Left lung (tissue), 10 donors: ENCODE data around the gene BCAS3. TPM values are rescaled to one million over a fixed set of nuclear protein-coding genes. Genes with fewer than 3 reads are reported as not detected.

Source experiments
- ATAC-seq: fragments of 200-7000 bp; cut with Tn5 transposase; one replicate; pipeline ENCODE4 v1.9.1; 2020; ENCODE audit warnings: moderate library complexity
- DNase-seq, 4 donors: peaks; one replicate each; pipeline ENCODE4 v3.0.0-alpha.2; 2013 to 2020
- H3K27ac ChIP-seq, 2 donors: fragments of 200-600 bp; sonication (generic) in 1 of 2; one replicate each; pipeline versions ENCODE4 v1.5.0 to v1.8.0; 2020 to 2021
- H3K27me3 ChIP-seq, 2 donors: fragments of 200-600 bp; sonication (generic) in 1 of 2; one replicate each; pipeline versions ENCODE4 v1.5.0 to v1.8.0; 2020 to 2021
- H3K36me3 ChIP-seq, 2 donors: fragments of 200-600 bp; sonication (generic) in 1 of 2; one replicate each; pipeline versions ENCODE4 v1.5.0 to v1.8.0; 2020 to 2021
- H3K4me1 ChIP-seq, 2 donors: fragments of 200-600 bp; one replicate each; pipeline ENCODE4 v1.8.0; 2021
- H3K4me3 ChIP-seq, 2 donors: fragments of 200-600 bp; sonication (generic) in 1 of 2; one replicate each; pipeline versions ENCODE4 v1.5.0 to v1.8.0; 2020 to 2021; ENCODE audit warnings: mild to moderate bottlenecking in 1 of 2
- H3K9me3 ChIP-seq, 2 donors: fragments of 200-600 bp; sonication (generic) in 1 of 2; one replicate each; pipeline versions ENCODE4 v1.5.0 to v1.8.0; 2020 to 2021
- intact Hi-C, 2 donors: fragments of 100-400 bp; cut with DNase I; formaldehyde crosslinking; loops; one replicate each; pipeline versions ENCODE4 v1.11.2 to v1.14.2; 2022
- polyA plus RNA-seq, 6 donors: library from polyadenylated mRNA; unstranded; fragments of 120-200 nt; gene quantifications; one replicate each; pipeline ENCODE4 v1.2.1, GENCODE V29; 2013; ENCODE audit not compliant: insufficient read length in 6 of 6
- total RNA-seq, 2 donors: library from RNA; stranded (reverse); fragmentation: NEBNext Ultra II Directional; extraction: Animal tissue kit (Norgen Biotek cat#: 25700); gene quantifications; one replicate each; pipeline ENCODE4 v1.2.1, GENCODE V29; 2021
- TF ChIP-seq, protein P1 (sequence below), 2 donors: fragments of 200-600 bp; sonication (generic) in 1 of 2; IDR thresholded peaks; one replicate each; pipeline versions ENCODE4 v1.5.0 to v1.8.0; 2021; ENCODE audit warnings: antibody characterized with exemption in 2 of 2
- donor health status: DM: no; HTN: yes; CAD: no.
- donor health status: DM: no; HTN: no; CAD: no.

The BCAS3 gene
- total and polyA plus RNA-seq, 8 donors, result 21.2 to 29.6 (median 28.0) TPM

DNA sequence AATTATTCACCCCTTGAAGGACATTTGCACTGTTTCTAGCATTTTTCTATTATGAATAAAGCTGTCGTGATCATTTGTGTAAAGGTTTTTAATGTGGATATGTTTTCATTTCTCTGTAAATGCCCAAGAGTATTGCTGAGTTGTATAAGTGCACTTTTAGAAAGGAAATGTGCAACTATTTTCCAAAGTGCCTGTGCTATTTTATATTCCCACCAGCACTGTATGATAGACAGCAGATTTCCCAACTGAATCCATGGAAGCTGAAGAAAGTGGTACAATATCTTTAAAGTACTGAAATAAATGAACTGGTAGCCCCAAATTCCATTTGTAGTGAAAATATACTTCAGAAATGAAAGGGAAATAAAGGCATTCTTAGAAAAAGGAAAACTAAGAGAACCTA is 238.4 kb downstream of the BCAS3 start:
- no peak for DNase-seq
- H3K36me3 ChIP-seq, result no peaks in the 10 kb centered on the region
- no peak for ATAC-seq
- TF ChIP-seq, protein P1, sequence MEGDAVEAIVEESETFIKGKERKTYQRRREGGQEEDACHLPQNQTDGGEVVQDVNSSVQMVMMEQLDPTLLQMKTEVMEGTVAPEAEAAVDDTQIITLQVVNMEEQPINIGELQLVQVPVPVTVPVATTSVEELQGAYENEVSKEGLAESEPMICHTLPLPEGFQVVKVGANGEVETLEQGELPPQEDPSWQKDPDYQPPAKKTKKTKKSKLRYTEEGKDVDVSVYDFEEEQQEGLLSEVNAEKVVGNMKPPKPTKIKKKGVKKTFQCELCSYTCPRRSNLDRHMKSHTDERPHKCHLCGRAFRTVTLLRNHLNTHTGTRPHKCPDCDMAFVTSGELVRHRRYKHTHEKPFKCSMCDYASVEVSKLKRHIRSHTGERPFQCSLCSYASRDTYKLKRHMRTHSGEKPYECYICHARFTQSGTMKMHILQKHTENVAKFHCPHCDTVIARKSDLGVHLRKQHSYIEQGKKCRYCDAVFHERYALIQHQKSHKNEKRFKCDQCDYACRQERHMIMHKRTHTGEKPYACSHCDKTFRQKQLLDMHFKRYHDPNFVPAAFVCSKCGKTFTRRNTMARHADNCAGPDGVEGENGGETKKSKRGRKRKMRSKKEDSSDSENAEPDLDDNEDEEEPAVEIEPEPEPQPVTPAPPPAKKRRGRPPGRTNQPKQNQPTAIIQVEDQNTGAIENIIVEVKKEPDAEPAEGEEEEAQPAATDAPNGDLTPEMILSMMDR (IDR thresholded peaks at IDR 0.05), result no peak
- H3K27ac ChIP-seq, result no peak overlapping the region
- no peaks in the 10 kb centered on the region for H3K4me1 ChIP-seq
- no peak overlapping the region for H3K4me3 ChIP-seq
- H3K27me3 ChIP-seq, result no peaks in the 10 kb centered on the region
- peaks cover 0 to 25% of the 10 kb centered on the region in 2 donors for H3K9me3 ChIP-seq
- intact Hi-C loops, result no loop called here

- Histone ChIP-seq H3K27me3 (no peaks in the 10 kb centered on the region), H3K9me3 (peaks cover 0 to 22% of the 10 kb centered on the region in 2 donors), H3K4me3 (no peak overlapping the region), H3K27ac (no peak overlapping the region), H3K4me1 (no peaks in the 10 kb centered on the region), H3K36me3 (no peaks in the 10 kb centered on the region)
- DNase-seq (no peak), ATAC-seq (no peak)
- intact Hi-C loops, result no loop called here
- TF ChIP-seq, protein P1 (IDR thresholded peaks at IDR 0.05), result no peak
Observed at GRCh38 chr17:60920107-60920506, 242.5 kb downstream of the BCAS3 start.

- ATAC-seq, result no peak
- intact Hi-C loops, result no loop called here
- TF ChIP-seq, protein P1 (IDR thresholded peaks at IDR 0.05), result no peak
Observed at GRCh38 chr17:60923000-60923399, 245.3 kb downstream of the BCAS3 start.

DNA sequence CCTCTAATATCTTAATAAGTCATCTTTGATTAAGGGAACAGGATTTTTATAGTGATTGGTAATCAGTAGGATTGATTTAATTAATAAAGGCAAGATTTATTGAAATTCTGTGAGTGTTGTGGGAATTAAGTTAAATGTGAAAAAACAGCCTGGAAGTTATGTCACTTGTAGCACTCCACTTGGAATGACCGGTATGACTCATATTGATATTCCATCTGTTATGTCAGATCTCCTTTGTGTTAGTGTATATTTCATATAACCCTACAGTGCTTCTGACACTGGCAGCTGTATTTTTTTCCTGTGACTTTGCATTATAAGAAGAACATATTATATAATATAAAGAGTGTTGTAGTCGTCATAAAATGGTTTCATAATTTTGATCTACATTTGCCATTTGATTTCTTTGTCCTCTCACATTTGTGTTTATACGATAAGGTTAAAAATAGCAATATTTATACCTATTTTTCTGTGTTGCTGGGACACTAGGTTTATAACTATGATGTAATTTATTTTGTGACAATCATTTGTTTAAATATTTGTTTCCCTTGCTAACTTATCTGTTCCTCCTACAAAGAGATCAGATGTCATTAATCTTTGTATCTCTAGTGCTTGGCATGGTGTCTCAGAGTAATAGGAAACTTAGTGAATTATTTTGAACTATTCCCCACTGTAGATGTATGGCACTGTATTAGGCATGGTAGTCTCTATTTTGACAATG is 249.0 kb downstream of the BCAS3 start:
- Histone ChIP-seq H3K27ac (peak overlapping the region in 1 of 2 donors; percentile 51), H3K9me3 (no peaks in the 10 kb centered on the region), H3K27me3 (no peaks in the 10 kb centered on the region), H3K4me3 (no peak overlapping the region), H3K36me3 (no peaks in the 10 kb centered on the region), H3K4me1 (no peaks in the 10 kb centered on the region)
- TF ChIP-seq, protein P1 (IDR thresholded peaks at IDR 0.05), result no peak
- DNase-seq (no peak), ATAC-seq (no peak)
- intact Hi-C loops, result no loop called here

More at GRCh38 chr17:60923000-60923399, 245.3 kb downstream of the BCAS3 start:
- Histone ChIP-seq H3K9me3 (no peaks in the 10 kb centered on the region), H3K27ac (no peak overlapping the region), H3K27me3 (no peaks in the 10 kb centered on the region), H3K4me3 (no peak overlapping the region), H3K4me1 (no peaks in the 10 kb centered on the region), H3K36me3 (no peaks in the 10 kb centered on the region)
- DNase-seq, result no peak

GRCh38 chr17:60933739-60934138 is 256.1 kb downstream of the BCAS3 start:
- intact Hi-C loops, result no loop called here
- Histone ChIP-seq H3K4me1 (no peaks in the 10 kb centered on the region), H3K36me3 (no peaks in the 10 kb centered on the region), H3K9me3 (no peaks in the 10 kb centered on the region), H3K27me3 (no peaks in the 10 kb centered on the region), H3K27ac (no peak overlapping the region), H3K4me3 (no peak overlapping the region)
- no peak for DNase-seq
- TF ChIP-seq, protein P1 (IDR thresholded peaks at IDR 0.05), result no peak
- no peak for ATAC-seq
